ENCODE results near the gene SLC25A41. TPM values are rescaled to one million over a fixed set of nuclear protein-coding genes. Genes with fewer than 3 reads are reported as not detected.

The SLC25A41 gene
- total and polyA plus RNA-seq, 2 of the 13 experiments (the other 11 are each of a cell fraction or from before 2014, with no cell fraction given), result 0.33 to 0.95 TPM

- TF ChIP-seq, protein P1, sequence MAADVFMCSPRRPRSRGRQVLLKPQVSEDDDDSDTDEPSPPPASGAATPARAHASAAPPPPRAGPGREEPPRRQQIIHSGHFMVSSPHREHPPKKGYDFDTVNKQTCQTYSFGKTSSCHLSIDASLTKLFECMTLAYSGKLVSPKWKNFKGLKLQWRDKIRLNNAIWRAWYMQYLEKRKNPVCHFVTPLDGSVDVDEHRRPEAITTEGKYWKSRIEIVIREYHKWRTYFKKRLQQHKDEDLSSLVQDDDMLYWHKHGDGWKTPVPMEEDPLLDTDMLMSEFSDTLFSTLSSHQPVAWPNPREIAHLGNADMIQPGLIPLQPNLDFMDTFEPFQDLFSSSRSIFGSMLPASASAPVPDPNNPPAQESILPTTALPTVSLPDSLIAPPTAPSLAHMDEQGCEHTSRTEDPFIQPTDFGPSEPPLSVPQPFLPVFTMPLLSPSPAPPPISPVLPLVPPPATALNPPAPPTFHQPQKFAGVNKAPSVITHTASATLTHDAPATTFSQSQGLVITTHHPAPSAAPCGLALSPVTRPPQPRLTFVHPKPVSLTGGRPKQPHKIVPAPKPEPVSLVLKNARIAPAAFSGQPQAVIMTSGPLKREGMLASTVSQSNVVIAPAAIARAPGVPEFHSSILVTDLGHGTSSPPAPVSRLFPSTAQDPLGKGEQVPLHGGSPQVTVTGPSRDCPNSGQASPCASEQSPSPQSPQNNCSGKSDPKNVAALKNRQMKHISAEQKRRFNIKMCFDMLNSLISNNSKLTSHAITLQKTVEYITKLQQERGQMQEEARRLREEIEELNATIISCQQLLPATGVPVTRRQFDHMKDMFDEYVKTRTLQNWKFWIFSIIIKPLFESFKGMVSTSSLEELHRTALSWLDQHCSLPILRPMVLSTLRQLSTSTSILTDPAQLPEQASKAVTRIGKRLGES (CRISPR knock-in tag; IDR thresholded peaks at IDR 0.05; ENCODE audit: borderline replicate concordance), result no peak
- TF ChIP-seq ZNF607 (CRISPR knock-in tag; IDR thresholded peaks at IDR 0.05; ENCODE audit: borderline replicate concordance) (0 out of 2 replicates have a peak, but pooled peaks have one; percentile 29), BRCA1 (CRISPR knock-in tag; IDR thresholded peaks at IDR 0.05) (no peak), HNF1B (CRISPR knock-in tag; IDR thresholded peaks at IDR 0.05) (0 out of 2 replicates have a peak, but pooled peaks have one; percentile 7), ZNF501 (CRISPR knock-in tag; IDR thresholded peaks at IDR 0.05) (peak; percentile 48; the same call in 1 of the 2 replicates), RARA (CRISPR knock-in tag; IDR thresholded peaks at IDR 0.05) (no peak), REST (IDR thresholded peaks at IDR 0.05; ENCODE audit: borderline replicate concordance in 1 of 2, low read depth in 1 of 2, low read length in 2 of 2) (no peak), ZNF34 (CRISPR knock-in tag; IDR thresholded peaks at IDR 0.05; ENCODE audit: borderline replicate concordance) (no peak), GABPA (IDR thresholded peaks at IDR 0.05; ENCODE audit: low read depth, low read length) (no peak), GABPA (CRISPR knock-in tag; IDR thresholded peaks at IDR 0.05; ENCODE audit: low read depth) (peak; percentile 10; the same call in 1 of the 2 replicates), ZBTB37 (CRISPR knock-in tag; IDR thresholded peaks at IDR 0.05) (no peak), RBM22 (optimal IDR thresholded peaks at IDR 0.05; ENCODE audit: low read length) (no peak), CC2D1A (CRISPR knock-in tag; IDR thresholded peaks at IDR 0.05) (no peak)
- TF ChIP-seq, protein P2, sequence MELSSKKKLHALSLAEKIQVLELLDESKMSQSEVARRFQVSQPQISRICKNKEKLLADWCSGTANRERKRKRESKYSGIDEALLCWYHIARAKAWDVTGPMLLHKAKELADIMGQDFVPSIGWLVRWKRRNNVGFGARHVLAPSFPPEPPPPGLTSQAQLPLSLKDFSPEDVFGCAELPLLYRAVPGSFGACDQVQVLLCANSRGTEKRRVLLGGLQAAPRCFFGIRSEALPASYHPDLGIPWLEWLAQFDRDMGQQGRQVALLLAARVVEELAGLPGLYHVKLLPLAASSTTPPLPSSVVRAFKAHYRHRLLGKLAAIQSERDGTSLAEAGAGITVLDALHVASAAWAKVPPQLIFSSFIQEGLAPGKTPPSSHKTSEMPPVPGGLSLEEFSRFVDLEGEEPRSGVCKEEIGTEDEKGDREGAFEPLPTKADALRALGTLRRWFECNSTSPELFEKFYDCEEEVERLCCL (CRISPR knock-in tag; IDR thresholded peaks at IDR 0.05; ENCODE audit: borderline replicate concordance), result no peak
- TF ChIP-seq, protein P3, sequence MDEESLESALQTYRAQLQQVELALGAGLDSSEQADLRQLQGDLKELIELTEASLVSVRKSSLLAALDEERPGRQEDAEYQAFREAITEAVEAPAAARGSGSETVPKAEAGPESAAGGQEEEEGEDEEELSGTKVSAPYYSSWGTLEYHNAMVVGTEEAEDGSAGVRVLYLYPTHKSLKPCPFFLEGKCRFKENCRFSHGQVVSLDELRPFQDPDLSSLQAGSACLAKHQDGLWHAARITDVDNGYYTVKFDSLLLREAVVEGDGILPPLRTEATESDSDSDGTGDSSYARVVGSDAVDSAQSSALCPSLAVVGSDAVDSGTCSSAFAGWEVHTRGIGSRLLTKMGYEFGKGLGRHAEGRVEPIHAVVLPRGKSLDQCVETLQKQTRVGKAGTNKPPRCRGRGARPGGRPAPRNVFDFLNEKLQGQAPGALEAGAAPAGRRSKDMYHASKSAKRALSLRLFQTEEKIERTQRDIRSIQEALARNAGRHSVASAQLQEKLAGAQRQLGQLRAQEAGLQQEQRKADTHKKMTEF (CRISPR knock-in tag; IDR thresholded peaks at IDR 0.05), result 0 out of 2 replicates have a peak, but pooled peaks have one; percentile 20
Observed at GRCh38 chr19:6476155-6476895, 42.8 kb upstream of the SLC25A41 start (continued).

Data from HepG2 (cell line).